HG03139 (cell line): ENCODE data around the gene NRG2.

Source experiments
- ATAC-seq: cut with Tn5 transposase; IDR thresholded peaks from one replicate; pipeline ENCODE4 v1.9.1; 2021; ENCODE audit not compliant: unreplicated experiment

The NRG2 gene

GRCh38 chr5:140042643-140043507, at the start of gene NRG2:
TSS of gene NRG2 (minus strand) at chr5:140043299.
- peak; percentile 71 for ATAC-seq

- no peak for ATAC-seq
Measured at GRCh38 chr5:140090251-140090650, 47.2 kb upstream of the NRG2 start.

- no peak for ATAC-seq
Measured at GRCh38 chr5:140084541-140084940, 41.4 kb upstream of the NRG2 start.

GRCh38 chr5:140083650-140084049, 40.6 kb upstream of the NRG2 start:
- ATAC-seq, result no peak

- ATAC-seq, result no peak
Measured at GRCh38 chr5:140083120-140083519, 40.0 kb upstream of the NRG2 start.

- no peak for ATAC-seq
Measured at GRCh38 chr5:140076788-140077187, 33.7 kb upstream of the NRG2 start.

GRCh38 chr5:140076142-140076541, 33.0 kb upstream of the NRG2 start:
- ATAC-seq, result no peak

- no peak for ATAC-seq
Measured at GRCh38 chr5:140075371-140075770, 32.3 kb upstream of the NRG2 start.

- ATAC-seq, result no peak
Measured at GRCh38 chr5:140073296-140073695, 30.2 kb upstream of the NRG2 start.

- ATAC-seq, result no peak
Measured at GRCh38 chr5:140072812-140073211, 29.7 kb upstream of the NRG2 start.

GRCh38 chr5:140060816-140061215, 17.7 kb upstream of the NRG2 start:
- no peak for ATAC-seq

GRCh38 chr5:140058212-140058932, 15.3 kb upstream of the NRG2 start:
- ATAC-seq, result no peak

- no peak for ATAC-seq
Measured at GRCh38 chr5:140056880-140057279, 13.8 kb upstream of the NRG2 start.

- no peak for ATAC-seq
Measured at GRCh38 chr5:140055152-140055551, 12.1 kb upstream of the NRG2 start.

- no peak for ATAC-seq
Measured at GRCh38 chr5:140054086-140054689, 11.1 kb upstream of the NRG2 start.

GRCh38 chr5:140051950-140052349, 8.9 kb upstream of the NRG2 start:
- no peak for ATAC-seq

- no peak for ATAC-seq
Measured at GRCh38 chr5:140049713-140050112, 6.6 kb upstream of the NRG2 start.

- no peak for ATAC-seq
Measured at GRCh38 chr5:140049205-140049604, 6.1 kb upstream of the NRG2 start.

GRCh38 chr5:140044041-140044440, 942 bp upstream of the NRG2 start:
- no peak for ATAC-seq

- peak; percentile 7 for ATAC-seq
Measured at GRCh38 chr5:140043508-140043872, 391 bp upstream of the NRG2 start.

- no peak for ATAC-seq
Measured at GRCh38 chr5:140042393-140042642, 781 bp downstream of the NRG2 start.
